NCI-H2196 treated with DMSO at 0.1 percent for 48 hours (cell line): ENCODE data around the gene CACNG6.

Source experiments
- DNase-seq: peaks from one replicate; lab custom pipeline; 2025; ENCODE audit not compliant: unreplicated experiment; lab: John Stamatoyannopoulos, UW

Gene CACNG6

DNA sequence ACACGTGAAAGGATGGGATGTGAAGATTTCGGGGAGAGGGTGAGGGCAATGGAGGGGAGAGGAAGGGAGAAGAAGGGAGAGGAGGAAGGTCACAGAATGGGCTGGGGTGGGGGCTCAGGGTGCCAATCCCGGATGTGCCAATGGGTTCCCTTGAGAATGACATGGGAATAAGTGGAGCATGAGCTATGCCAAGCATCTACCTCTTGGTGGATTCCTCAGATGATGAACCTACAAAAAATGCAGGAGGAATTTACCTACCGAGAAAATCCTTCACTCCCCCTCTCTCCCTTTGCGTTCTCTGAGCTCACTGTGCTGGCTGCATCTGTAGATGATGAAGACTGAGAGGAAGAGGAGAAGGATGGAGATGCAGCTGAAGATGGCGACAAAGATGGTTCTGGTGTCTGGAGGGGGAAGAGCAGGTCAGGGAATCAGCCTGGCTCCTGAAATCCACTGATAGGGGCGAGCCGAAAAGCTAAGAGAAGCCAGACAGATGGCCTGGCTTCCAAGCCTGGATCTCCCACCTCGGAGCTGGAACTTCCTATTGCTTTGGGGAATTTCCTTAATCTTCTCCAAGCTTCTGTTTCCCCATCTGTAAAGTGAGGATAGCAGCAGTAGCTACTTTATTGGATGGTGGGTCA lies 50.7 kb downstream of the CACNG6 start:
- DNase-seq, result no peak

DNA sequence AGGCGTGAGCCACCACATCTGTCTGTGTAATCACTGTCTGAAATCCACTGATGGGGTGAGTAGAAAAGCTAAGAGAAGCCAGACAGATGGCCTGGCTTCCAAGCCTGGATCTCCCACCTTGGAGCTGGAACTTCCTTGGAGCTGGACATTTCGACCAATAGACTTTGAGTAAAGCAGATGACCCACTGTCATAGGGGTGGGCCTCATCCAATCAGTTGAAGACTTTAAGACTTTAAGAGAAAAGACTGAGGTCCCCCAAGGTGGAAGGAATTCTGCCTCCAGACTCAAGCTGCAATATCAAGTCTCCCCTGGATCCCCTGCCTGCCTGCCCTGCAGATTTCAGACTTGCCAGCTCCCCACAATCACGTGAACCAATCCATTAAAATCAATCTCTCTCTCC lies 51.6 kb downstream of the CACNG6 start:
- no peak for DNase-seq

DNA sequence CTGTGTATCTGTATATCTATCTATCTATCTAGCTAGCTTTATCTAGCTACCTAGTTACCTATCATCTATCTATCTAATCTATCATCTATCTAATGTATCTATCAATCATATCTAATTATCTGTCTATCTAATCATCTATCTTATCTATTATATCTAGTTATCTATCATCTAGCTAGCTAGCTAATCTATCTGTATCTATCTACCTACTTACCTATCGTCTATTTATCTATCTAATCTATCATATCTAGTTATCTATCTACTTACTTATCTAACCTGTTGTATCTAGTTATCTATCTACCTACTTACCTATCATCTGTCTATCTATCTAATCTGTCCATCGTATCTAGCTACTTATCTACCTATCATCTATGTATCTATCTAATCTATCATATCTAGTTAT lies 54.3 kb downstream of the CACNG6 start:
- DNase-seq, result no peak

DNA sequence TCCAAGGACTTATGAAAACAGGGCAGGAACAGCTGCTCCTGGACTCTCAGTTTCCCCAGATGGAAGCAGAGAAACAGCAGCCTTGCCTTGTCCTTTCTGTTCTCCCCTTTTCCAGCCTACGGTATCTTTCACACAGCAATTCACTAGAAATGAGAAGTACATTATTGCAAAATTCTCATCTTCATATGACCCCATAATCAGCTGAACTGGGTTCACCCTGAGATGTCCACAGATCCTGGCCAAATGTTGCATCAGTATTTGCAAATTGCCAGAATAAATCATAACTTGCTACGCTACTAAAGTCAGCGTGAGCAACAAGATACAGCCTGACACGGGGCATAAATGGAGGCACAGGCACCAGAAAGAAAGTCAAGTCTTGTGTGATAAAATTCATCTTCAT lies 56.2 kb downstream of the CACNG6 start:
- no peak for DNase-seq
